MG63 (cell line): ENCODE data around the gene KRT34. TPM values are rescaled to one million over a fixed set of nuclear protein-coding genes. Genes with fewer than 3 reads are reported as not detected.

Source experiments
- total RNA-seq: library from RNA; depleted of rRNA; stranded (reverse); fragments of >200 nt; shearing (Covaris generic); gene quantifications from 2 replicates; pipeline ENCODE4 v1.2.3, GENCODE V29; 2014; ENCODE audit warnings: low replicate concordance; rRNA removed

KRT34 gene
- total RNA-seq, 1 experiment from 2014 or later, result 0.49 TPM

Other genes with a start within 250 kb of the KRT34 start
- gene KRTAP4-6, start 241.8 kb downstream of the KRT34 start, total RNA-seq, result not detected in 2 replicates
- gene KRTAP4-5, start 232.5 kb downstream of the KRT34 start, total RNA-seq, result not detected in 2 replicates
- not detected in 2 replicates for gene KRTAP4-4, start 221.6 kb downstream of the KRT34 start, total RNA-seq
- not detected in 2 replicates for gene KRTAP4-3, start 214.1 kb downstream of the KRT34 start, total RNA-seq
- gene KRTAP4-2, start 204.1 kb downstream of the KRT34 start, total RNA-seq, result not detected in 2 replicates
- not detected in 2 replicates for gene KRTAP4-1, start 197.4 kb downstream of the KRT34 start, total RNA-seq
- gene KRTAP9-1, start 192.4 kb downstream of the KRT34 start, total RNA-seq, result not detected in 2 replicates
- not detected in 2 replicates for gene KRTAP9-2, start 155.7 kb downstream of the KRT34 start, total RNA-seq
- not detected in 2 replicates for gene KRTAP9-3, start 149.9 kb downstream of the KRT34 start, total RNA-seq
- gene KRTAP9-8, start 144.3 kb downstream of the KRT34 start, total RNA-seq, result not detected in 2 replicates
- gene KRTAP9-4, start 132.6 kb downstream of the KRT34 start, total RNA-seq, result not detected in 2 replicates
- gene KRTAP9-9, start 126.9 kb downstream of the KRT34 start, total RNA-seq, result not detected in 2 replicates
- gene KRTAP9-6, start 116.9 kb downstream of the KRT34 start, total RNA-seq, result not detected in 2 replicates
- not detected in 2 replicates for gene KRTAP9-7, start 106.6 kb downstream of the KRT34 start, total RNA-seq
- gene KRTAP29-1, start 79.5 kb downstream of the KRT34 start, total RNA-seq, result not detected in 2 replicates
- gene KRTAP16-1, start 73.0 kb downstream of the KRT34 start, total RNA-seq, result not detected in 2 replicates
- not detected in 2 replicates for gene KRTAP17-1, start 66.6 kb downstream of the KRT34 start, total RNA-seq
- gene KRT33A, start 31.5 kb downstream of the KRT34 start, total RNA-seq, result not detected in 2 replicates
- gene KRT33B, start 12.5 kb downstream of the KRT34 start, total RNA-seq, result 0.17 and 2.0 TPM in 2 replicates
- not detected in 2 replicates for gene KRT31, start 15.3 kb upstream of the KRT34 start, total RNA-seq
- gene KRT37, start 42.3 kb upstream of the KRT34 start, total RNA-seq, result not detected in 2 replicates
- 0.17 TPM in 1 of 2 replicates, not detected in the other for gene KRT38, start 58.7 kb upstream of the KRT34 start, total RNA-seq
- gene KRT32, start 85.1 kb upstream of the KRT34 start, total RNA-seq, result 0.72 TPM in 1 of 2 replicates, not detected in the other
- 0.33 TPM in 1 of 2 replicates, not detected in the other for gene KRT35, start 98.8 kb upstream of the KRT34 start, total RNA-seq
- gene KRT36, start 107.6 kb upstream of the KRT34 start, total RNA-seq, result 0.20 TPM in 1 of 2 replicates, not detected in the other
- 3.8 and 4.0 TPM in 2 replicates for gene KRT13, start 123.3 kb upstream of the KRT34 start, total RNA-seq
- gene KRT15, start 136.6 kb upstream of the KRT34 start, total RNA-seq, result 38.4 and 82.2 TPM in 2 replicates
- gene KRT19, start 146.0 kb upstream of the KRT34 start, total RNA-seq, result 20.7 and 46.3 TPM in 2 replicates
- not detected in 2 replicates for gene KRT9, start 189.8 kb upstream of the KRT34 start, total RNA-seq
- gene KRT14, start 204.6 kb upstream of the KRT34 start, total RNA-seq, result 6.1 and 7.9 TPM in 2 replicates
- gene KRT16, start 230.5 kb upstream of the KRT34 start, total RNA-seq, result not detected in 2 replicates
- not detected in 2 replicates for gene KRT17, start 242.3 kb upstream of the KRT34 start, total RNA-seq